Nephron (organoid): Measurements from ENCODE around the gene VIPR1.

Source experiments
- H3K27ac Mint-ChIP-seq, 3 experiments: 2 replicates each; pipeline ENCODE4 v1.8.0; 2020; ENCODE audit warnings: mixed read lengths in 3 of 3, mild to moderate bottlenecking in 2 of 3, moderate library complexity in 1 of 3
- H3K27me3 Mint-ChIP-seq: 2 replicates; pipeline ENCODE4 v1.8.0; 2021; ENCODE audit warnings: low read depth, mild to moderate bottlenecking, moderate library complexity, mixed read lengths
- H3K36me3 Mint-ChIP-seq: 2 replicates; pipeline ENCODE4 v1.8.0; 2020; ENCODE audit warnings: low read depth, mixed read lengths
- H3K4me1 Mint-ChIP-seq: 2 replicates; pipeline ENCODE4 v1.8.0; 2020; ENCODE audit warnings: mixed read lengths
- H3K4me3 Mint-ChIP-seq, 3 experiments: 2 replicates each; pipeline ENCODE4 v1.8.0; 2020; ENCODE audit warnings: mild to moderate bottlenecking in 3 of 3, mixed read lengths in 3 of 3, moderate library complexity in 2 of 3
- H3K9me3 Mint-ChIP-seq: 2 replicates; pipeline ENCODE4 v1.8.0; 2020; ENCODE audit warnings: mixed read lengths
- CTCF ChIP-seq, 3 experiments: fragments of 200-600 bp; sonication (generic); IDR thresholded peaks; one replicate each; pipeline ENCODE4 v1.5.0; 2021; ENCODE audit warnings: antibody characterized with exemption in 3 of 3; ENCODE audit not compliant: unreplicated experiment in 3 of 3

The VIPR1 gene

GRCh38 chr3:42491881-42492507 lies 10.4 kb upstream of the VIPR1 start:
- Mint-ChIP-seq H3K4me3 (no peak overlapping the region), H3K36me3 (no peaks in the 10 kb centered on the region), H3K9me3 (peaks cover 7% of the 10 kb centered on the region), H3K27me3 (peaks cover 22% of the 10 kb centered on the region), H3K27ac (no peak overlapping the region), H3K4me1 (peaks cover 2% of the 10 kb centered on the region)
- no peak for TF ChIP-seq CTCF (IDR thresholded peaks at IDR 0.05; ENCODE audit: unreplicated experiment in 3 of 3)

- peaks cover 5% of the 10 kb centered on the region for H3K9me3 Mint-ChIP-seq
- H3K4me1 Mint-ChIP-seq = peaks cover 7% of the 10 kb centered on the region
- no peak overlapping the region for H3K27ac Mint-ChIP-seq
- TF ChIP-seq CTCF (IDR thresholded peaks at IDR 0.05; ENCODE audit: unreplicated experiment in 3 of 3) = no peak
- no peak overlapping the region for H3K4me3 Mint-ChIP-seq
- no peaks in the 10 kb centered on the region for H3K36me3 Mint-ChIP-seq
- peaks cover 28% of the 10 kb centered on the region for H3K27me3 Mint-ChIP-seq
These were observed 9.8 kb upstream of the VIPR1 start for GRCh38 chr3:42492508-42493080.

- Mint-ChIP-seq H3K9me3 (peaks cover 5% of the 10 kb centered on the region), H3K4me3 (no peak overlapping the region), H3K27me3 (peaks cover 34% of the 10 kb centered on the region), H3K36me3 (no peaks in the 10 kb centered on the region), H3K27ac (no peak overlapping the region), H3K4me1 (peaks cover 7% of the 10 kb centered on the region)
- no peak for TF ChIP-seq CTCF (IDR thresholded peaks at IDR 0.05; ENCODE audit: unreplicated experiment in 3 of 3)
These were observed 9.2 kb upstream of the VIPR1 start for GRCh38 chr3:42493126-42493797.

GRCh38 chr3:42493798-42494151 lies 8.7 kb upstream of the VIPR1 start:
- TF ChIP-seq CTCF (IDR thresholded peaks at IDR 0.05; ENCODE audit: unreplicated experiment in 3 of 3) = no peak
- peaks cover 2% of the 10 kb centered on the region for H3K9me3 Mint-ChIP-seq
- H3K27me3 Mint-ChIP-seq = peaks cover 34% of the 10 kb centered on the region
- H3K4me1 Mint-ChIP-seq = peaks cover 7% of the 10 kb centered on the region
- H3K27ac Mint-ChIP-seq = no peak overlapping the region
- no peaks in the 10 kb centered on the region for H3K36me3 Mint-ChIP-seq
- H3K4me3 Mint-ChIP-seq = no peak overlapping the region

GRCh38 chr3:42495393-42495792 lies 7.0 kb upstream of the VIPR1 start:
- no peak overlapping the region for H3K4me3 Mint-ChIP-seq
- peaks cover 42% of the 10 kb centered on the region for H3K27me3 Mint-ChIP-seq
- H3K4me1 Mint-ChIP-seq = peaks cover 8% of the 10 kb centered on the region
- H3K27ac Mint-ChIP-seq = no peak overlapping the region
- H3K36me3 Mint-ChIP-seq = no peaks in the 10 kb centered on the region
- no peak for TF ChIP-seq CTCF (IDR thresholded peaks at IDR 0.05; ENCODE audit: unreplicated experiment in 3 of 3)
- H3K9me3 Mint-ChIP-seq = no peaks in the 10 kb centered on the region
